PC-9 (cell line): ENCODE data around the gene GNG4.

ENCODE experiments used
- CTCF ChIP-seq: fragments of 200-600 bp; sonication (generic); conservative IDR thresholded peaks from 2 replicates; pipeline ENCODE4 v1.6.1; 2017; ENCODE audit warnings: mixed run types, antibody characterized with exemption, mild to moderate bottlenecking, moderate library complexity
- EZH2 ChIP-seq: fragments of 200-600 bp; sonication (generic); IDR thresholded peaks from 2 replicates; pipeline ENCODE4 v1.8.0; 2017; ENCODE audit warnings: antibody characterized with exemption, low read depth

GRCh38 chr1:235632506-235633401 lies 16.8 kb downstream of the GNG4 start:
- TF ChIP-seq CTCF (no peak), EZH2 (no peak)
